RPMI8226 (cell line): ENCODE results near the gene IL17C.

Source experiments
- DNase-seq: peaks from one replicate; pipeline ENCODE4 v3.0.0-alpha.2; 2015

IL17C gene

DNA sequence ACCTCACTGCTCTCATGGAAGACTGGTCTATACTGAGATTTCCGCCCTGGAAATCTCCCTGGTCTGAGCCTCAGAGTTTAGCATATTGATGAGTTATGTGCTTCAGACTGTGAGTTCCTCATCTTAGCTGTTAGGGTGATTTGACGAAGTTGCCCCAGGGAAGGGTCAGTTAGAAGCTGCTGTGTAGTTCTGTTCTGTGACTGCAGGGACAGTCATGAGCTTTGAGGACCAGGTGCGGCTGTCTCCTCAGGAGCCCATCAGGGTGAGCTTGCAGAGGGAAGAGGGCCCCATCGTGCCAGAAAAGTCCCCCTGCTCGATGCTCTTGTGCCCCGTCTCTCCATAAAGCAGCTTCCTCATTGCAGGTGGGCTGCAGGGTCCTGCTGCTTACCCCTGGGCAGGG is 28.3 kb upstream of the IL17C start:
- DNase-seq = no peak

DNA sequence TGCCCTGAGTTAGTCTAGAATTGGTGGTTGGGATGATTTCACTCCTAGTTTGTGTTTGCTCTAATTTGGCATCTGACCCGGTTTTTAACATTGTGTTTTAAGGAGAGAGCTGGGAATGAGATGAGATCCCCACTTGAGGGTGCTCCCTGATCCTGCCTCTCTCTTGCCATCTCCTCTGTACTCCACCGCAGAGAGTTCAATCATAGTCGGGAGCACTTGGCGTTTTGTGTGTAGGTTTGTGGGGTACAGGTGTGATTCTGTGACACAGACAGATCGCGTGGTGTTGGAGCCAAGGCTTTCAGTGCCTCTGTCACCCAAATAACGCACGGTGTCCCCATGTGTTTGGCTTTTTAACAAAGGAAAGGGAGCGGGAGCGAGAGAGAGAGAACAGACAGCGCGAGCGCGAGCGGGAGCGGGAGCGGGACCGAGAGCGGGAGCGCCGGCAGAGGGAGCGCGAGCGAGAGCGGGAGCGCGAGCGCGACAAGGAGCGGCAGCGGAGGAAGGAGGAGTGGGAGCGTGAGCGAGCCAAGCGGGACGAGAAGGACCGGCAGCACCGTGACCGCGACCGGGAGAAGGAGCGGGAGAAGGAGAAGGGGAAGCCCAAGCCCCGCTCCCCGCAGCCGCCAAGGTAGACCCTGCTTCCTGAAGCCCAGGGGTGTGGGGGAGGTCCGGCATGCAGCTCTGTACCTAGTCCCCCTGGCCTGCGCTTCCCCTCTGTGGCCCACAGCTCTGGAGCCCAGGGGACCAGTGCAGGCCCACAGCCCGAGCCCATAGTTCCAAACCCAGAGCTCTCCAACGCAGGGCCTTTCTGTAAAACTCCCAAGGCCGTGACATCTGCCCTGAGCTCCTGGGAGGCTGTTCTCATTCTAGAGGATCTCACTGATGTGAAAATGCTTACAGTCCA is 27.2 kb upstream of the IL17C start:
- no peak for DNase-seq

- no peak for DNase-seq
These were observed 25.1 kb upstream of the IL17C start for GRCh38 chr16:88613293-88613692.

- DNase-seq = no peak
These were observed 24.2 kb upstream of the IL17C start for GRCh38 chr16:88613911-88614817.

GRCh38 chr16:88614818-88615580 is 23.4 kb upstream of the IL17C start:
- no peak for DNase-seq

DNA sequence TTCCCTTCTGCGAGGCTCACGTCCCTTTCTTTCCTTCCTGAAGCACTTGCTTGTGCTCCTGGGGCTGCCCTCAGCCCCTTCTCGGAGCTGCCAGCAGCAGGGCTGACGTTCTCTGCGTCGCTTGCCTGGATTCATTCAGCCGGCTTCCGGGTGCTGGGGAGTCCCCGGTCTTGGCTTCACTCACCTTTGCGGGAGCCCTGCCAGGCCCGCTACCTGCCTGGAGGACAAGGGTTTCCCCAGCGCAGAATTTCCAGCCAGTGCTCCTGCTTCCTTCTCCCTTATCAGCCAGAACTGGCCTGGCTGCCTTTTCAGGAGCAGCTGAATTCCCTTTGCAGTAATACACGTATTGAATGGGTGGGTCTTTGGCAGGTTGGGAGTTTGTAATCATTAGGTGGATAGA is 22.1 kb upstream of the IL17C start:
- DNase-seq = no peak

GRCh38 chr16:88616736-88617135 is 21.6 kb upstream of the IL17C start:
- no peak for DNase-seq

DNA sequence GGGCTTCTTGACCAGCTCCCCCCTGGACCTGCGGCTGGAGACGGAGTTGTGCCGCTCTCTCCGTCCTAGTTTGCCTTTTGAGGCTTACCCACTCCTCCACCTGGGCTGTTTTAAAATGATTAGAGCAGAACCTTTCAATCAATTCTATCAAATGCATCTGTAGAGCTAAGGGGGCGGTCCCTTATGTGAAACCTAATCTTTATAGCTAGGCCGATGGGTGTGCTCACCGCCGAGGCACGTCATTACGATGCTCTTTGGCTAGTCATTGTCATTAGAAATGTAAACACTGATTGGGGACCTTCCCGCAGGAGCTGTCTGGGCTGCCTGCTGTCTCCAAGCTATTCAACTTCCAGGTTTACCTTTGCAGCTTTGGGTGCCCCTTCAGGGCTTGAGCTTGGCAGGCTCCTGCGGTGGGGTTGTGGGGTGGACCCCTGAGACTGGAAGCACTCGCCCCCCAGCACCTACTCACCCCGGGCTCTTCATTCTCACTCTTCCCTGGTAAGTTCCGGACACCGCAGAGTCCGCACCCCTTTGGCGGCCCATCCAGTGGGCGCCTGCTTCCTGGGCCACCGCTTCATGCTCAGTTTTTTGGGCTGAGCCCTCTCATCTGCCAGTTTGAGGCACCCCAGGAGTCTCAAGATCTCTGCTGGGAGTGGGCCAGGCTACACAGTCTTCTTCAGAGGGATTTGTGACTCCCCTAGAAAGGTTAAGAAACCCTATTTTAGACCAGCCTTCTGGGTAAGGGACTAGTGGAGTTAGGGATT is 20.9 kb upstream of the IL17C start:
- DNase-seq = no peak

DNA sequence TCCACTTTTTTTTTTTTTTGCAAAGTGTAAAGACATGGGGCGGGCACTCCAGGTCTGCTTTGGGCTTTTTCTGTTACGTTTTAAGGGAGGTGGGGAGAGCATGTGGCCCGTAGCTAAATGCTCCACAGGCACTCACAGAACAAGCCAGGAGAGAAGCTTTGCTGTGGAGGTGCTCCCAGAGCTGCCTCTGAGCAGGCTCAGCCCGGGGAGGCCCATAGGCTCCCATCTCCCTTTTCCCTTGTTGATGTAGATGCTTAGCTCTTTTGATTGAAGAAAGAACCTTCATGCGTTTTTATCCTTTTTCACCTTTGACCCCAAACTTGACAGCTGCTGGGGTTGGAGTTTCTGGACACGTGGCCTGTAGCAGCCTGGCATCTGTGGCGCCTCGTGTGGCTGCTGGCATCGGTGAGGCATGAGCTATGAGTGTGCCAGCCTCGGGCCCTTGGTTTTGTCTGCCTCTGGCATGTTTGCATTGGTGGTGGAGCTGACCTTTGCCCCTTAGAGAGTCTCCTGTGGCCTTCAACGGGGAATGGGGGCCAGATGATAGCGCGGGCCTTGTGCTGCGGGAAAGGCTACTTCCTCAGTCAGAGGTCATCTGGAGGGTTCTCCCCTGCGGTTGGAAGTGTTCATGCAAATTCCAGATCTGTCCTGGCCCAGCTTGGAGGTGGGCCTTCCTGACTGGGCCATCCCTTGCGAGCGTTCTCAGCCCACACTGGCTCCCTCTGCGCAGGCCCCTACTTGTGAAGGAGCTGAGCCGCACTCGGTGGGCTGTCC is 20.0 kb upstream of the IL17C start:
- no peak for DNase-seq

- no peak for DNase-seq
These were observed 19.3 kb upstream of the IL17C start for GRCh38 chr16:88618956-88619667.

DNA sequence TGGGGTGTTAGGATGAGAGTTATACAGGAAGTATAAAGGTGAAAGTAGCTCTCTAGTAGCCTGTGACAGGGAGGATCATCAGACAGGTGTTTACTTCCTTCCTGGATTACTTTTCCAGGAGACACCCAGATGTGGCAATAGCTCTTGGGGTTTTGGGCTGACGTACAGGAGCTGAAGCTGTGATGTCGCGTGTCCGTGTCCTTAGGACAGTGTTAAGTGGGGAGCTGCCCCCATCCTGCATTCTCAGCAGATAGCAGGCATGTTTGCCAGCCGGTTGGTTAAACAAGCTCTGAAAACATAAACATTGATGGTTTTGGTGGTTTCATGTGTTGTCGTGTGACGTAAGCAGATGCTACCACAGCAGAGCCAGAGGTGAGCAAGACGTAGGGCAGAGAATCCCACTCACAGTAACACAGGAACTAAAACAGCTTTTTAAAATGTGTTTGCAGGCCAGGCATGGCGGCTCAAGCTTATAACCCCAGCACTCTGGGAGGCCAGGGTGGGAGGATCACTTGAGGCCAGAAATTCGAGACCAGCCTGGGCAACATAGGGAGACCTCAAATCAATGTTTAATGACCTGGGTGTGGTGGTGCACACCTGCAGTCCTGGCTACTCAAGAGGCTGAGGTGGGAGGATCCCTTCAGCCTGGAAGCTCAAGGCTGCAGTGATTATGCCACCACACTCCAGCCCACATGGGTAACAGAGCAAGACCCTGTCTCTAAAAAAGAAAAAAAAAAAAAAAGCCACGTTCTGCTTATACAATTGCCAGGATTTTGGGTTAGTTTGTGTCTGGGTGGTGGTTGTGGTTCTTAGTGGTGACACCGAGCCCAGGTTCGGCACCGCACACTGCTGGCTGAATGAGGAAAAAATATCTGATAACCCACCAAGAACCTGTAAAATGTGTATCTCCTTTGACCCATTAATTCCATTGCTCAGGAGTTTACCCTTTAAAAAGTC is 18.2 kb upstream of the IL17C start:
- no peak for DNase-seq

DNA sequence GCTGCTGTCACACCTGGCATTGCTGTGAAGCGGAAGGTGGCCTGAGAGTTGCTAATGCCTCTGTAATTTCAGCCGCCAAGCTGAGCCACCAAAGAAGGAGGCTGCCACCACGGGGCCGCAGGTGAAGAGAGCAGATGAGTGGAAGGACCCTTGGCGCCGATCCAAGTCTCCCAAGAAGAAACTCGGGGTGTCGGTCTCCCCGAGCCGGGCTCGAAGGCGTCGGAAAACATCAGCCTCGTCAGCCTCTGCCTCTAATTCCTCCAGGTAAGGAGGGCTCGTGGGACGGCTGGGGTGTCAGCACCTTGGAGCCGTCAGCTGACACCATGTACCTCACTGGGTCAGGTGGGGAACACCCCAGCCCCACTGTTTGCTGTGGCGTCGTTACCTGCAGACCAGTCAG is 16.2 kb upstream of the IL17C start:
- DNase-seq = no peak

DNA sequence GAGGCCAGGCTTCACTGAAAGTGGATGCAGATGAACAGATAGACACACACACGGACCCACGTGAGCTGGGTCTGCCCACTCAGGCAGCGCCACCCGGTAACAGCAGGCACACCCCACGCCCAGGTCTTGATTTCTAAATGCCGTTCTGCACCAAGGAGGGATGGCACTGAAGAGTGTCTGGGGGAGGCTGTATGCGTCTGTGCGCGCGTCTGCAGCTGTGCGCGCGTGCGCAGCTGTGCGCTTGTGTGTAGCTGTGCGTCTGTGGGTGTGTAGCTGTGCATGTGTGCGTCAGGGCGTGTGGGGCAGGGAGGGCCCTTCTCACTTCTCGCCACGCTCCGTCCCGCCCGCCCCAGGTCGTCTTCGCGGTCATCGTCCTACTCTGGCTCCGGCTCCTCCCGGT is 15.5 kb upstream of the IL17C start:
- DNase-seq = no peak

DNA sequence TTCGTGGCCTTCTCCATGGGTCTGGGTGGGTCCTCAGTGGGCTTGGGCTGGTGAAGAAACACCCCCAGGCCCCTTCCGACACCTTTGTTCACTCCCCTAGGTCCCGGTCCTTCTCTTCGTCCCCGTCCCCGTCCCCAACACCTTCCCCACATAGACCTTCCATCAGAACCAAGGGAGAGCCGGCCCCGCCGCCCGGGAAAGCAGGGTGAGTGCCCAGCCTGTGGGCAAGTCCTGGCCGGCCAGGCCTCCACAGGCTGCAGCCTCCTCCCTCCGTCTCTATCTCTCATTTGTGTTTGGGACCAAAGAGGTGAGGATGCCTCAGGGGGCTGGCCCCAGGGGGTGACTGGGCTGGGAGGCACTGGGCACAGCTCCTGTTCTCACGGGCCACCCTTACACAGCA is 14.5 kb upstream of the IL17C start:
- DNase-seq = no peak

DNA sequence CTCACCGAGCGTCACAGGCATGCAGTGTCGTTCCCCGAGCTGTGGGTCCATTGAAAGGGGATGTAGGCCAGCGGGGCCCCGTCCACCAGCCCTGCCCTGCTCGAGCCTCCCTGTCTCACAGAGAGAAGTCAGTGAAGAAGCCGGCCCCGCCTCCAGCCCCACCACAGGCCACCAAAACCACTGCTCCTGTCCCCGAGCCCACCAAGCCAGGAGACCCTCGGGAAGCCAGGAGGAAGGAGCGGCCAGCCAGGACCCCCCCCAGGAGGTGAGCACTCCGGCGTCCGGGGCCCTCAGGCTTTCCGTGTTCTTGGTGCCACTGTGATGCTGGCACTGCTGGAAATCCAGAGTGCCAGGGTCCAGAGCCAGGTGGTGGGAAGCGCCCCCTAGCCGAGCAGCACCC is 13.9 kb upstream of the IL17C start:
- no peak for DNase-seq

GRCh38 chr16:88624977-88625576 is 13.3 kb upstream of the IL17C start:
- no peak for DNase-seq

DNA sequence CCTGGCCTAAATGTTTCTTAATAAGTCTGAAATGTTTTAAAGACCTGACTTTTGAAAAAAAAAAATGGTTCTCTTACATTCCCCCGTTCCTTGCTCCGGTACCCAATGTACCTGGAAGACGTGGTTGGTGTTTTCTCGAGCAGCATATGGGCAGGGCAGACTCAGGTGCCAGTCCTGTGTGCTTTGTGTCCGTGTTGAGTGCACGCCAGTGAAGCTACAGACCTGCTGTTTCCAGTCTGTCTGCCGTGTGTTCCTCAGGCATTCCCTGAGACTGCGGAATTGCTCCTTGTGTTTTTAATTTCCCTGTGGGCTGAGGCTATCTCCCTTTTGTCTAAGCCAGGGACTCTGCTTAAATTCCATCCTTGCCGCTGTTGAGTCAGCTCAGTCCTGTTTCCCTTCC is 11.7 kb upstream of the IL17C start:
- no peak for DNase-seq

DNA sequence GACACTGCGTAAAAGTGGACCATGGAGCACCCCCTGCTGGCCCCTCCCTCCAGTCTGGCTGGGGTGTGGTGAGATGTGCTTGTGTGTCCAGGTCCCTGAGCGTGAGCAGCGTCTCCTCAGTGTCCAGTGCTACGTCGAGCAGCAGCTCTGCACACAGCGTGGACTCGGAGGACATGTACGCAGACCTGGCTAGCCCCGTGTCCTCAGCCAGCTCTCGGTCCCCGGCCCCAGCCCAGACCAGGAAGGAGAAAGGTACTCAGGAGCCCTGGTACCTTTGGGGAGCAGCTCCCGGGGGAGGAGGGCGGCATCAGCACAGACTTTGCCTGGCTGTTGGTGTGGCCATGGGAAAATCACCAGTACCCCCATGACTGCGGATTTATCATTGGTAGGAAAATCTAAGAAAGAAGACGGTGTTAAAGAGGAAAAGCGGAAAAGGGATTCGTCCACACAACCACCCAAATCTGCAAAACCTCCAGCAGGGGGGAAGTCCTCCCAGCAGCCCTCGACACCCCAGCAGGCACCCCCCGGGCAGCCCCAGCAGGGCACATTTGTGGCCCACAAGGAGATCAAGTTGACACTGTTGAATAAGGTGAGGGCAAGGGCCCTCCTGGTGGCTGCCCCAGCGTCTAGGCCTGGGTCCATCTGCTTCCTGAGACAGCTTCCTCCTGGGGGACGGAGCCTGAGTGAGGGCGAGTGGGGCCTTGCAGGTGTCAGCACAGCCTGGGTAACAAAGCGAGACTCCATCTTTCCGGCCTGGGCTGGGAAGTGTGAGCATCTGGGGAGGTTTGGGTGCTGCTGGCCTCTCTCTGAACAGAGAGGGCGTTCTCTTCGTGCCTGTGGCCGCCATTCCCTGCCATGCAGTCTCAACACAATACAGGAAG is 10.6 kb upstream of the IL17C start:
- no peak for DNase-seq
